ENCODE data around the gene TXNDC5.

DNA sequence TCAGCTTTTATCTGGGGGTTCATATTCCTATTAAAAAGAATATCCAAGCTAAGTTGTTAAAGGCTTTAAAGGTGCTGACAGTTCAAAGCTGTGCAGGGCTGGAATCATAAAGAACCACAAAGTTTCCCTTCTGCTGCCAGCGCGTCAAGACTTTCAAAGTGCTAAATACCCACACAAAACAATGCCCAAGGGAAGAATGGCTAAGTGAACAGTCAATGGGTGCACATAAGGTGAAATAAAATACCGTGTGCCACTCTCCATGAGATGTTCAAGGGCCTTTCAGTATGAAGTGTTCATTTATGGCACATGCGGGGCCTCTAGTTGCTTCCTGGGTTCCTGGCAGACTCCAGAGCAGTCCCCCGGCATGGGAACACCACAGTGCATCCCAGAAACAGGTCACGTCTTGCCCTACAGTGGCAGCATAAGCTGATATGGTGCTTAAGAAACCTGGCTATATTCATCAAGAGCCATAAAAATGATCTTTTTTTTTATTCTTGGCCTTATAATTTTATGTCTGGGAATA, 14.1 kb downstream of the TXNDC5 start:
- TF ChIP-seq, protein P1, sequence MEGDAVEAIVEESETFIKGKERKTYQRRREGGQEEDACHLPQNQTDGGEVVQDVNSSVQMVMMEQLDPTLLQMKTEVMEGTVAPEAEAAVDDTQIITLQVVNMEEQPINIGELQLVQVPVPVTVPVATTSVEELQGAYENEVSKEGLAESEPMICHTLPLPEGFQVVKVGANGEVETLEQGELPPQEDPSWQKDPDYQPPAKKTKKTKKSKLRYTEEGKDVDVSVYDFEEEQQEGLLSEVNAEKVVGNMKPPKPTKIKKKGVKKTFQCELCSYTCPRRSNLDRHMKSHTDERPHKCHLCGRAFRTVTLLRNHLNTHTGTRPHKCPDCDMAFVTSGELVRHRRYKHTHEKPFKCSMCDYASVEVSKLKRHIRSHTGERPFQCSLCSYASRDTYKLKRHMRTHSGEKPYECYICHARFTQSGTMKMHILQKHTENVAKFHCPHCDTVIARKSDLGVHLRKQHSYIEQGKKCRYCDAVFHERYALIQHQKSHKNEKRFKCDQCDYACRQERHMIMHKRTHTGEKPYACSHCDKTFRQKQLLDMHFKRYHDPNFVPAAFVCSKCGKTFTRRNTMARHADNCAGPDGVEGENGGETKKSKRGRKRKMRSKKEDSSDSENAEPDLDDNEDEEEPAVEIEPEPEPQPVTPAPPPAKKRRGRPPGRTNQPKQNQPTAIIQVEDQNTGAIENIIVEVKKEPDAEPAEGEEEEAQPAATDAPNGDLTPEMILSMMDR (IDR thresholded peaks at IDR 0.05 in 8 of 11, conservative IDR thresholded peaks at IDR 0.05 in 3 of 11) = no peak
- no peak for TF ChIP-seq POLR2AphosphoS5 (IDR thresholded peaks at IDR 0.05)

Data from spleen (tissue), 7 donors.